Suprapubic skin (tissue), 3 donors: ENCODE results near the gene ZSCAN22.

Experiments used
- CTCF ChIP-seq, 2 donors: fragments of 200-600 bp in 1 of 2; fragments of 450-650 bp in 1 of 2; sonication (generic) in 1 of 2; IDR thresholded peaks; one replicate each; pipeline ENCODE4 v1.5.1; 2016 to 2019; ENCODE audit warnings: antibody characterized with exemption in 2 of 2, mild to moderate bottlenecking in 1 of 2, moderate library complexity in 1 of 2
- POLR2AphosphoS5 ChIP-seq, 3 donors: sonication (generic); formaldehyde crosslinking; IDR thresholded peaks; one replicate each; pipeline ENCODE4 v1.6.1; 2017; ENCODE audit warnings: antibody characterized with exemption in 3 of 3

- TF ChIP-seq CTCF (IDR thresholded peaks at IDR 0.05), result no peak
- TF ChIP-seq POLR2AphosphoS5 (IDR thresholded peaks at IDR 0.05), result no peak
Measured at GRCh38 chr19:58388175-58388526, 61.4 kb downstream of the ZSCAN22 start.
